Osteocyte (in vitro differentiated cells): ENCODE results near the gene E4F1. TPM values are rescaled to one million over a fixed set of nuclear protein-coding genes. Genes with fewer than 3 reads are reported as not detected.

Source experiments
- DNase-seq: peaks from one replicate; pipeline ENCODE4 v3.0.0; 2021; ENCODE audit warnings: mixed read lengths; ENCODE audit not compliant: unreplicated experiment; ENCODE audit errors: extremely low spot score
- H3K27ac Mint-ChIP-seq: one replicate; pipeline ENCODE4 v1.8.0; 2021; ENCODE audit warnings: mild to moderate bottlenecking, mixed read lengths; ENCODE audit not compliant: unreplicated experiment
- H3K27me3 Mint-ChIP-seq: one replicate; pipeline ENCODE4 v1.8.0; 2021; ENCODE audit warnings: mixed read lengths; ENCODE audit not compliant: unreplicated experiment
- H3K36me3 Mint-ChIP-seq: one replicate; pipeline ENCODE4 v1.8.0; 2021; ENCODE audit warnings: mixed read lengths; ENCODE audit not compliant: unreplicated experiment
- H3K4me1 Mint-ChIP-seq: one replicate; pipeline ENCODE4 v1.8.0; 2021; ENCODE audit warnings: mixed read lengths; ENCODE audit not compliant: unreplicated experiment
- H3K4me3 Mint-ChIP-seq: one replicate; pipeline ENCODE4 v1.8.0; 2021; ENCODE audit warnings: mild to moderate bottlenecking, moderate library complexity, mixed read lengths; ENCODE audit not compliant: unreplicated experiment
- H3K9me3 Mint-ChIP-seq: one replicate; pipeline ENCODE4 v1.8.0; 2021; ENCODE audit warnings: mixed read lengths; ENCODE audit not compliant: unreplicated experiment
- CTCF ChIP-seq: fragments of 200-600 bp; sonication (generic); IDR thresholded peaks from 2 replicates; pipeline ENCODE4 v1.5.0; 2021; ENCODE audit warnings: antibody characterized with exemption, mild to moderate bottlenecking, moderate library complexity
- total RNA-seq: library from RNA; stranded (reverse); gene quantifications from 2 replicates; pipeline ENCODE4 v1.2.1, GENCODE V29; 2021

Gene E4F1
- total RNA-seq, 1 donor from 2014 or later: 26.9 TPM

GRCh38 chr16:2229632-2230250 is 6.3 kb downstream of the E4F1 start:
- Mint-ChIP-seq H3K36me3 (peaks cover 9% of the 10 kb centered on the region), H3K27ac (no peak overlapping the region), H3K9me3 (no peaks in the 10 kb centered on the region), H3K4me3 (no peak overlapping the region), H3K4me1 (peaks cover 12% of the 10 kb centered on the region), H3K27me3 (no peaks in the 10 kb centered on the region)
- no peak for TF ChIP-seq CTCF
- DNase-seq: peak; percentile 81

GRCh38 chr16:2230376-2230775 is 7.0 kb downstream of the E4F1 start:
- H3K4me1 Mint-ChIP-seq: peaks cover 8% of the 10 kb centered on the region
- no peak overlapping the region for H3K4me3 Mint-ChIP-seq
- no peak for TF ChIP-seq CTCF
- H3K27me3 Mint-ChIP-seq: no peaks in the 10 kb centered on the region
- peaks cover 9% of the 10 kb centered on the region for H3K36me3 Mint-ChIP-seq
- peak; percentile 80 for DNase-seq
- no peak overlapping the region for H3K27ac Mint-ChIP-seq
- no peaks in the 10 kb centered on the region for H3K9me3 Mint-ChIP-seq

GRCh38 chr16:2231016-2231931 is 7.9 kb downstream of the E4F1 start:
- Mint-ChIP-seq H3K36me3 (peaks cover 9% of the 10 kb centered on the region), H3K4me3 (no peak overlapping the region), H3K9me3 (no peaks in the 10 kb centered on the region), H3K4me1 (peaks cover 3% of the 10 kb centered on the region), H3K27me3 (no peaks in the 10 kb centered on the region), H3K27ac (no peak overlapping the region)
- DNase-seq: peak; percentile 83
- TF ChIP-seq CTCF: no peak

GRCh38 chr16:2232094-2232990 is 9.0 kb downstream of the E4F1 start:
- Mint-ChIP-seq H3K27me3 (no peaks in the 10 kb centered on the region), H3K4me1 (peaks cover 2% of the 10 kb centered on the region), H3K36me3 (peaks cover 9% of the 10 kb centered on the region), H3K9me3 (no peaks in the 10 kb centered on the region), H3K27ac (no peak overlapping the region), H3K4me3 (no peak overlapping the region)
- no peak for TF ChIP-seq CTCF
- no peak for DNase-seq
